Hematopoietic multipotent progenitor cell treated with erythropoietin and hydrocortisone succinate and interleukin-3 and kit ligand, for 8 days (in vitro differentiated cells): ENCODE measurements around the gene LIME1.
"Not testable (repeated sequence)": the region's sequence is repeated elsewhere in the genome, so short reads cannot be mapped to it uniquely, and the experiment has no call there.

Experiments used
- DNase-seq: peaks from one replicate; pipeline ENCODE4 v3.0.0-alpha.2; 2015

LIME1 gene

DNA sequence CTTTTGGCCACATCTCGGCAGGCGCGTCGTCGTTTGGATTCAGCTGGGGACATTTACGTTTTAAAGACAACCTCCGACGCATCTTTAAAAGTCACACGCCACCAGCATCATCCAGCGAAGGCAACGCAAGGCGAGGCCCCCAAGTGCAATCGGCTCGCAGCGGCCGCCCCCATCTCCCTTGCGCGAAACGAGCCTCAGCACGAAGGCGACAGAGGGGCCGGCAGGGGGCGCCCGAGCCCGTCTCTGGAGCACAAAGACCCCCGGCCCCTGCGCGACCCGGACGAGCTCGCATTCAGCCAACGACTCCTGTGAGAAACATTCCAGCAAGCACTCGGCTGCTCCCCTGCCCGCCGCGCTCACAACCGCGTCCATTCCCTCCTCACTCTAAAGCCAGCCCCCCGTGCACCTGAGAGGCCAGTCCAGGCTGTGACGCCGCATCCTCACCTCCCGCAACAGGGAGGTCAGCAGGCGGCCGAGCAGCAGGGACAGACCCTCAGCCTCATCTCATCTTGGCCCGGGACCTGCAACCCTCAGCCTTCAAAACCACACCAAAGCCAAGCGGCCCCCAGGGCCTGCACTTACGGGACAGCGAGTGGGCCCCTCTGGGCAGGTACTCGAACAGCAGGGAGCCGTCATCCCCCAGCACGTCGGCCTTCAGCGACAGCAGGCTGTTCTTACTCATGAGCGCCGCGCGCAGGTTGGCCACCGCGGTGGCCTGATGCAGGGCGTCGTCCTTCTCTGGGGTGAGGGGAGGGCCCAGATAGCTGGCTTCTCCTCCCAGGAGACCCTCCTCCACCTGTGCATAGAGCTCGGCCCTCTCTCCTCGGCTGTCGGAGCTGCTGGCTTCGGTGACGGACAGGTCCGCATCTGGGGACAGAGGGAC lies 38.9 kb downstream of the LIME1 start:
- no peak for DNase-seq

DNA sequence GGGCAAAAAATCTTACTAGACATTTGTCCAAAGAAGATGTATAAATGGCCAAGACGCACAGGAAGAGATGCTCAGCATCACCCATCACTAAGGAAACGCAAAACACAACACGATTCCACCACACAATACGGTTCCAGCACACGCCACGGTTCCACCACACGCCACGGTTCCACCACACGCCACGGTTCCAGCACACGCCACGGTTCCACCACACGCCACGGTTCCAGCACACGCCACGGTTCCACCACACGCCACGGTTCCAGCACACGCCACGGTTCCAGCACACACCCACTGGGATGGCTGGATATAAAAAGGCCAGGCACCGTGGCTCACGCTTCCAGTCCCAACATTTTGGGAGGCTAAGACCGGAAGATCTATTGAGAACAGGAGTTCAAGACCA lies 40.4 kb downstream of the LIME1 start:
- not testable (repeated sequence) for DNase-seq

DNA sequence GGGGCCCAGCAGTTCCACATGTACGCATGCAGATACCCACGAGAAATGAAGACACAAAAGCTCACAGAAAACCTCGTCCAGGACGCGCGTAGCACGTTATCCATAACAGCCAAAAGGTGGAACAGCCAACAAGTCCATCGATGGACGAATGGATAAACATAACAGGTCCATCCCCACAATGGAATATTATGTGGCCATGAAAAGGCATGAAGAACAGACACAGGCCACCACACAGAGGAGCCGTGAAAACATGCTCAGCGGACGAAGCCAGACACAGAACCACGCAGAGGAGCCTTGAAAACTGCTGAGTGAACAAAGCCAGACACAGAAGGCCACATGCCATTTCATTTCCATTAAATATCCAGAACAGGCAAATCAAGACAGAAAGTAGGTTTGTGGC lies 41.1 kb downstream of the LIME1 start:
- no peak for DNase-seq

DNA sequence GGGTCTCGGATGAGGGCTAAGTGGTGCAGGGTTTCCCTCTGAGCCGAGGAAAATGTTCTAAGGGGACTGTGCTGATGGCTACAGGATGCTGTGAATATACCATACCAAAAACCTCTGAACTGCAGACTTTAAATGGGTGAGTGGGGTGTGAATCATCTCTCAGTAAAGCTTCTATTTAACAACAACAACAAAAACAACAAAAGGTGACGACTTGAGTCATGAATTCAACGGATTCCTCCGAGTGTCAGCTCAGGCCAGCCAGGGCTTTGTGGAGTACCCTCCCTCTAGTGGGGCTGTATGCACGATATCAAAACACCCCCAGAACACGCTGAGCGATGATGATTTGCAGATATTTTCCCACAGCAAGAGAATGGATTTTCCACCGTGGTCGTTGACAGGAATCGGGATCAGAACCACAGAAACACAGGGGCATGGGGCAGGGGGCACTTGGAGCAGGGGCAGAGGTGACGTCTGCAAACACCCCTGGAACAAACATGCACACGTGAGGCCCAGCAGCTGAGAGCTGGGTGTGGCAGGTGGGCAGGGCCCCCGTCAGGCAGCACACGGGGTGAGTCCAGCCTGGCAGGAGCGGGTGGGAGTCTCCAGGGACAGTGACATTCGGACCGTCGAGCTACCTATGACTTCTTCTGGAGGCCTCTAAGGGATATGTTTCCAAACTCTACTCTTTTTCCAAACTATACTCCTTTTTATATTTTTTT lies 41.7 kb downstream of the LIME1 start:
- no peak for DNase-seq

DNA sequence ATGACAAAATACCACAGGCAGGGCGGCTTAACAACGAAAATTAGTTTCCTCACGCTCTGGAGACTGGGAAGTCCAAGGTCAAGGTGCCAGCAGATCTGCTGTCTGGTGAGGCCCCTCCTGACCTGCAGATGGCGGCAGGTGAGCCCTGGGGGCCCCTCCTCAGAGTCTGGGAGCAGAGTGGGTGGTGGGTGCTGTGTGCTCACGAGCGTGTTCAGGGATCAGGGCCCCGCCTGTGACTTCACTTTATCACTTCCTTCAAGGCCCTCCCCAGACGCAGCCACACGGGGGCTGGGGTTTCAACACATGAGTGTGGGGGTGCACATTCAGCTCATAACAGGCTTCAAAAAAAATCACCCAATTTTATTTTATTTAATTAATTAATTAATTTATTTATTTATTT lies 42.4 kb downstream of the LIME1 start:
- no peak for DNase-seq

DNA sequence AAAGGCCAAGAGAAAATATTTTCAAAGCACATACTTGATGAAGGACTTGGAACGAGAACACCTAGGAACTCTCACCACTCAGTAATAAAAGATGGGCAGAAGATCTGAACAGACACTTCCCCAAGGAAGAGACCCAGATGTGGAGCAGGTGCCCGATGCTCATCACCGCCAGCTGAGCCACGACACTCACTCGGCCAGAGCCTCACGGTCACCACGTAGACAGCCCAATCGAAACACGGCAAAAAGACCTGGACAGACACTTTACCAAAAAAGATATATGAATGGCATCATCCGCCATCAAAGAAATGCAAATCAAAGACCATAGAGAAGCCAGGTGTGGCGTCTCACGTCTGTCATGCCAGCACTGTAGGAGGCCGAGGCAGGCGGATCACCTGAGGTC lies 44.7 kb downstream of the LIME1 start:
- DNase-seq: no peak

DNA sequence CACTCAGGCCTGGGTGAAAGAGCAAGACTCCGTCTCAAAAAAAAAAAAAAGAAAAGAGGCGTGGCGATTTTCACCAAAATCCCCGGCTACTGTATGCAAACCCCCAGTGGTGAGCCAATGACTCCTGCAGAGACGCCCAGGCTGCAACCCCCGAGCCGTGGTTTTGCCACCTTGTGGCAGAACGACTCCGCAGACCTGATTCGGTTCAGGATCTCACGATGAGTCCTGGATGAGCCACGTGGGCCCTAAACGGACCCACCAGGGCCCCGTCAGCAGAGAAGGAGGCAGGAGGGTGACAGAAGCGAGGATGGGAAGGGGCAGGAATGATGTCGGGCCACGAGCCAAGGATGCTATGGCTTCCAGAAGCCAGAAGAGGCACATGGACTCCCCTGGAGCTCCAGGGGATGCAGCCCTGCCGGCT lies 45.6 kb downstream of the LIME1 start:
- DNase-seq: no peak

DNA sequence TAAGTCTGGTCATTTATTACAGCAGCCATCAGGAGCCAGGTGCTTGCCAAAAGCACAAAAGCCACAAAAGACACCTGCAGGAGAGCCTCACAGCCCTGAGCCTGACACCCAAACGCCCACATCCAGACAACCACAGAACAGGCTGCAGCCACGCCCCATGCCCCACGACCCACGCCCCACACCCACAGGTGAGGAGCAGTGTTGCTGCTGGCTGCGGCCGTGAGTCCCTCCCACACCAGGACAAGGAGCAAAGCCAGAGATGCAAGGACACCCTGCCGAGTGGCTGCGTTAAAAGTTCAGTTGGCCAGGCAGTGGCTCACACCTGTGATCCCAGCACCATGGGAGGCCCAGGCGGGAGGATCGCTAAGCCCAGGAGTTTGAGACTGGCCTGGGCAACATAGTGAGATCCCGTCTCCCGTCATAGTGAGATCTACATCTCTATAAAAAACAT lies 46.1 kb downstream of the LIME1 start:
- DNase-seq: no peak

DNA sequence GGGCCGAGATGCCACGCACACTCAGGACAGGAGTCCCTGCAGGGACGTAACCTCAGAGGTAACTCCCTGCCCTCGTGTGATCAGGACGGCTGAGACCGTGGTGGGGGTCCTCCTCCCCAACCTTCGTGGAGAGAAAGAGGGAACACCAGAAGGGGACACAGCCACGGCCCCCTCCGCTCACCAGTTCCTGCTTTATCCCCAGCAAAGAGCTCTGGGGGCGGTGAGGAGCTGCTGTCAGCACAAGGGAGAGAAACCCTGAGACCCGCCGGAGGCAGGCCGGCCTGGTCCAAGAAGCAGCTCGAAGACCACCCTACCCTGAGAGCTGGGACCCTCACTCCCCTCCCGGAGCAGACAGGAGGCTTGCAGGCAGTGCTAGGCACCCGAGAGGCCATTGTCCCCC lies 47.5 kb downstream of the LIME1 start:
- no peak for DNase-seq

DNA sequence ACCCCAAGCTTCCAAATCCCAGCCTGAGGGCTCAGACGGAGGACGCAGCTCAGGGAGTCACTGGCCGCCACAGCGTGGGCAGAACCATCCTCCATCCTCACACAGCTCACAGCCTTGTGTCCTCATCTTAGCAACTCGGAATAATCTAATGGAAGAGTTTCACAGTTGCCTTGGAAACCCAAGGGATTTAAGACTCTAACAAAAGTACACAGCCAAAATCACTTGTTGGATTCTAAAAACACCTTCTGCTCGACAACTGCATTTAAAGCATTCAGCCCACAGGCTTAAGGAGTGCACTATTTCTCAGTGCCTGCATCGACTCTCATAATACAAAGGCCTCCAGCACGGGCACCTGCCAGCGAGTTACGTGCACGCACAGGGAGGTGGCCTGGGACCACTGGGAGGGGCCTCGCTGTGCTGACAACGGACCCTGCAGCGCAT lies 49.2 kb downstream of the LIME1 start:
- no peak for DNase-seq

DNA sequence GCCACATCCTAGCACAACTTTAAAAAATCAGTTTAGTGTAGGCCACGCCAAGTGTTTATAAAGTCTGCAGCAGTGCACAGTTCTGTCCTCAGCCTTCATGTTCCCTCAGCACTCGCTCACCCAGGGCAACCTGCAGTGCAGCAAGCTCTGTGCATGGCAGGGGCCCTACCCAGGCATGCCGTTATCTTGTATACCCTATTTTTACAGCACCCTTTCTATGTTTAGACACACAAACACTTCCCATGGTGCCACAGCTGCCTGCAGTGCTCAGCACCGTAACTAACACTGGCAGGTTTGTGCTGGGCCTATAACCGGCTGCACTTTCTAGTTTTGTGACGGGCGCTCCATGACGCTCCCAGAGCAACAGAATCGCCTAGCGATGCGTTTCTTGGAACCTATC lies 50.8 kb downstream of the LIME1 start:
- no peak for DNase-seq

DNA sequence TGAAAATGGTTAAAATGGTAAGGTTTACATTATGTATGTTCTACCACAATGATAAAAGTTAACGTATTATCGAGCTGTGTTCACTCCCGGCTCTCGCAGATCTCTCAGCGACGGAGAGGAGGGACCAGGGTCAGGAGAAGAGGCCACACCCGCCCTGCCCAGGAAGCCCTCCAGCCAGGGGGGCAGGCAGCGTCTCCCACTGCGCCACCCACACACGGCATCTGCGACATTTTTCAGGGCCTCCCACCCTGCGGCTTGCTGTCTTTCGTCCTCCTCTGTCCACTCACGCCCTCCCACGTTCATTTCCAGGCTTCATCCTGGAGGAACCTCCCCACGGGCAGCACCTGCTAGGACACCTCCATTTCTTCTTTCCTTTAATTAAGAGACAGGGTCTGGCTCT lies 51.3 kb downstream of the LIME1 start:
- no peak for DNase-seq
